Activated T-helper 1 cell treated with Interleukin-2 at 50 U/mL for 16 hours (primary cell): Measurements from ENCODE around the gene CTCFL.
"Not testable (repeated sequence)": the region's sequence is repeated elsewhere in the genome, so short reads cannot be mapped to it uniquely, and the experiment has no call there.

Experiments
- DNase-seq: peaks from one replicate; pipeline ENCODE4 v3.0.0-alpha.2; 2020; ENCODE audit warnings: low read depth

Gene CTCFL

GRCh38 chr20:57536771-57537724, 12.1 kb upstream of the CTCFL start:
- DNase-seq, result no peak

- no peak for DNase-seq
Measured at GRCh38 chr20:57536120-57536708, 11.3 kb upstream of the CTCFL start.

- DNase-seq, result no peak
Measured at GRCh38 chr20:57535297-57535696, 10.4 kb upstream of the CTCFL start.

GRCh38 chr20:57532104-57532503, 7.2 kb upstream of the CTCFL start:
- no peak for DNase-seq

- DNase-seq, result no peak
Measured at GRCh38 chr20:57530327-57530981, 5.5 kb upstream of the CTCFL start.

- DNase-seq, result no peak
Measured at GRCh38 chr20:57529810-57530209, 4.9 kb upstream of the CTCFL start.

GRCh38 chr20:57529160-57529585, 4.2 kb upstream of the CTCFL start:
- no peak for DNase-seq

GRCh38 chr20:57528148-57528547, 3.2 kb upstream of the CTCFL start:
- DNase-seq, result no peak

- DNase-seq, result no peak
Measured at GRCh38 chr20:57527728-57528127, 2.8 kb upstream of the CTCFL start.

GRCh38 chr20:57526885-57527460, 2.0 kb upstream of the CTCFL start:
- DNase-seq, result no peak

- DNase-seq, result no peak
Measured at GRCh38 chr20:57526087-57526884, 1.3 kb upstream of the CTCFL start.

- no peak for DNase-seq
Measured at GRCh38 chr20:57525328-57526086, 567 bp upstream of the CTCFL start.

- DNase-seq, result no peak
Measured at GRCh38 chr20:57523782-57524181, 1.2 kb downstream of the CTCFL start.

- DNase-seq, result no peak
Measured at GRCh38 chr20:57522380-57523140, 2.4 kb downstream of the CTCFL start.

- DNase-seq, result no peak
Measured at GRCh38 chr20:57517904-57518303, 7.0 kb downstream of the CTCFL start.

- DNase-seq, result no peak
Measured at GRCh38 chr20:57514273-57514751, 10.6 kb downstream of the CTCFL start.

- DNase-seq, result no peak
Measured at GRCh38 chr20:57513199-57513598, 11.7 kb downstream of the CTCFL start.

GRCh38 chr20:57512432-57512831, 12.5 kb downstream of the CTCFL start:
- DNase-seq, result no peak

GRCh38 chr20:57511709-57512108, 13.2 kb downstream of the CTCFL start:
- DNase-seq, result not testable (repeated sequence)

GRCh38 chr20:57509665-57510237, 15.2 kb downstream of the CTCFL start:
- no peak for DNase-seq
